ENCODE measurements around the gene P3H2. TPM values are rescaled to one million over a fixed set of nuclear protein-coding genes. Genes with fewer than 3 reads are reported as not detected.

P3H2 gene
- 5.3 and 5.4 TPM in 2 replicates for total RNA-seq

GRCh38 chr3:190120269-190121060 lies at the start of gene P3H2:
Gene P3H2 (minus strand): TSS chr3:190120897. CDS start chr3:190120731, 166 bp downstream.

Other genes with a start within 250 kb of the P3H2 start
- gene CLDN1, start 201.5 kb upstream of the P3H2 start, total RNA-seq = 43.1 and 60.4 TPM in 2 replicates